ENCODE results near the gene GLB1L2.
"Not testable (repeated sequence)": the region's sequence is repeated elsewhere in the genome, so short reads cannot be mapped to it uniquely, and the experiment has no call there.

The GLB1L2 gene

GRCh38 chr11:134284349-134284748 is 47.4 kb upstream of the GLB1L2 start:
- not testable (repeated sequence) for H2AFZ ChIP-seq (ENCODE audit: low read depth, low read length); H3K79me1 ChIP-seq (replicated peaks; ENCODE audit: low read length, poor library complexity, severe bottlenecking); DNase-seq; H2BK120ac ChIP-seq (ENCODE audit: low read depth, low read length); H2BK15ac ChIP-seq (ENCODE audit: low read depth, poor library complexity, severe bottlenecking); H3K36me3 ChIP-seq (ENCODE audit: control insufficient read depth in 1 of 2, insufficient read depth in 2 of 2, low read depth in 1 of 2, low read length in 2 of 2); H2BK12ac ChIP-seq (ENCODE audit: low read length in 2 of 2); H3K4me1 ChIP-seq (ENCODE audit: control insufficient read depth, insufficient read depth, low read depth, low read length); H3K18ac ChIP-seq (ENCODE audit: low read depth in 1 of 2, low read length in 2 of 2); H4K91ac ChIP-seq (ENCODE audit: low read length); H3K9ac ChIP-seq (ENCODE audit: low read length); H2BK5ac ChIP-seq (ENCODE audit: low read depth, low read length, poor library complexity, severe bottlenecking); H3K14ac ChIP-seq (ENCODE audit: low read length in 2 of 2); H3K4me3 ChIP-seq (ENCODE audit: insufficient read depth in 1 of 2, low read depth in 1 of 2, low read length in 2 of 2); H3K23ac ChIP-seq (ENCODE audit: low read length in 2 of 2); H3K4me2 ChIP-seq (ENCODE audit: low read length, poor library complexity, severe bottlenecking); H4K8ac ChIP-seq (ENCODE audit: low read length); H3K27ac ChIP-seq (ENCODE audit: low read length, poor library complexity, severe bottlenecking); H2AK5ac ChIP-seq (ENCODE audit: low read length, severe bottlenecking); H3K4ac ChIP-seq (ENCODE audit: low read depth in 1 of 2, low read length in 2 of 2); H3K9me3 ChIP-seq (ENCODE audit: control insufficient read depth, low read length)
- 85% methylated on average over 5 of the region's 5 CpGs for WGBS
- H3K27me3 ChIP-seq (ENCODE audit: control insufficient read depth in 1 of 2, insufficient read depth in 1 of 2, low read length in 2 of 2) = peaks cover 0 to 27% of the 10 kb centered on the region in 2 experiments

GRCh38 chr11:134287561-134287960 is 44.2 kb upstream of the GLB1L2 start:
- no peak overlapping the region for H2BK5ac ChIP-seq (ENCODE audit: low read depth, low read length, poor library complexity, severe bottlenecking)
- H3K27ac ChIP-seq (ENCODE audit: low read length, poor library complexity, severe bottlenecking) = no peak overlapping the region
- no peak overlapping the region for H3K23ac ChIP-seq (ENCODE audit: low read length in 2 of 2)
- no peaks in the 10 kb centered on the region for H3K4me1 ChIP-seq (ENCODE audit: control insufficient read depth, insufficient read depth, low read depth, low read length)
- no peak overlapping the region for H3K18ac ChIP-seq (ENCODE audit: low read depth in 1 of 2, low read length in 2 of 2)
- H3K9ac ChIP-seq (ENCODE audit: low read length) = no peak overlapping the region
- no peak overlapping the region for H2BK12ac ChIP-seq (ENCODE audit: low read length in 2 of 2)
- 96% methylated on average over 12 of the region's 12 CpGs for WGBS
- H3K79me1 ChIP-seq (replicated peaks; ENCODE audit: low read length, poor library complexity, severe bottlenecking) = no peaks in the 10 kb centered on the region
- H3K4me3 ChIP-seq (ENCODE audit: insufficient read depth in 1 of 2, low read depth in 1 of 2, low read length in 2 of 2) = no peak overlapping the region
- H4K8ac ChIP-seq (ENCODE audit: low read length) = no peak overlapping the region
- H3K4ac ChIP-seq (ENCODE audit: low read depth in 1 of 2, low read length in 2 of 2) = no peak overlapping the region
- H3K27me3 ChIP-seq (ENCODE audit: control insufficient read depth in 1 of 2, insufficient read depth in 1 of 2, low read length in 2 of 2) = peaks cover 0 to 32% of the 10 kb centered on the region in 2 experiments
- no peak overlapping the region for H2BK15ac ChIP-seq (ENCODE audit: low read depth, poor library complexity, severe bottlenecking)
- H2AK5ac ChIP-seq (ENCODE audit: low read length, severe bottlenecking) = no peak overlapping the region
- H2AFZ ChIP-seq (ENCODE audit: low read depth, low read length) = no peak overlapping the region
- H3K9me3 ChIP-seq (ENCODE audit: control insufficient read depth, low read length) = no peaks in the 10 kb centered on the region
- DNase-seq = no peak
- H3K14ac ChIP-seq (ENCODE audit: low read length in 2 of 2) = no peak overlapping the region
- H4K91ac ChIP-seq (ENCODE audit: low read length) = no peak overlapping the region
- no peak overlapping the region for H2BK120ac ChIP-seq (ENCODE audit: low read depth, low read length)
- H3K4me2 ChIP-seq (ENCODE audit: low read length, poor library complexity, severe bottlenecking) = no peak overlapping the region
- H3K36me3 ChIP-seq (ENCODE audit: control insufficient read depth in 1 of 2, insufficient read depth in 2 of 2, low read depth in 1 of 2, low read length in 2 of 2) = no peaks in the 10 kb centered on the region

- H4K91ac ChIP-seq (ENCODE audit: low read length) = no peak overlapping the region
- H3K9ac ChIP-seq (ENCODE audit: low read length) = no peak overlapping the region
- peaks cover 0 to 34% of the 10 kb centered on the region in 2 experiments for H3K27me3 ChIP-seq (ENCODE audit: control insufficient read depth in 1 of 2, insufficient read depth in 1 of 2, low read length in 2 of 2)
- H3K18ac ChIP-seq (ENCODE audit: low read depth in 1 of 2, low read length in 2 of 2) = no peak overlapping the region
- H3K79me1 ChIP-seq (replicated peaks; ENCODE audit: low read length, poor library complexity, severe bottlenecking) = no peaks in the 10 kb centered on the region
- no peaks in the 10 kb centered on the region for H3K4me1 ChIP-seq (ENCODE audit: control insufficient read depth, insufficient read depth, low read depth, low read length)
- no peak overlapping the region for H3K14ac ChIP-seq (ENCODE audit: low read length in 2 of 2)
- no peak overlapping the region for H3K4ac ChIP-seq (ENCODE audit: low read depth in 1 of 2, low read length in 2 of 2)
- no peak overlapping the region for H2BK5ac ChIP-seq (ENCODE audit: low read depth, low read length, poor library complexity, severe bottlenecking)
- H2BK120ac ChIP-seq (ENCODE audit: low read depth, low read length) = no peak overlapping the region
- H3K4me2 ChIP-seq (ENCODE audit: low read length, poor library complexity, severe bottlenecking) = no peak overlapping the region
- H2AK5ac ChIP-seq (ENCODE audit: low read length, severe bottlenecking) = no peak overlapping the region
- no peak overlapping the region for H2BK12ac ChIP-seq (ENCODE audit: low read length in 2 of 2)
- H3K4me3 ChIP-seq (ENCODE audit: insufficient read depth in 1 of 2, low read depth in 1 of 2, low read length in 2 of 2) = no peak overlapping the region
- no peak overlapping the region for H3K23ac ChIP-seq (ENCODE audit: low read length in 2 of 2)
- H2AFZ ChIP-seq (ENCODE audit: low read depth, low read length) = no peak overlapping the region
- no peak for DNase-seq
- H3K36me3 ChIP-seq (ENCODE audit: control insufficient read depth in 1 of 2, insufficient read depth in 2 of 2, low read depth in 1 of 2, low read length in 2 of 2) = no peaks in the 10 kb centered on the region
- 91% methylated on average over 13 of the region's 13 CpGs for WGBS
- no peaks in the 10 kb centered on the region for H3K9me3 ChIP-seq (ENCODE audit: control insufficient read depth, low read length)
- no peak overlapping the region for H3K27ac ChIP-seq (ENCODE audit: low read length, poor library complexity, severe bottlenecking)
- H2BK15ac ChIP-seq (ENCODE audit: low read depth, poor library complexity, severe bottlenecking) = no peak overlapping the region
- H4K8ac ChIP-seq (ENCODE audit: low read length) = no peak overlapping the region
Measured at GRCh38 chr11:134288486-134288885, 43.3 kb upstream of the GLB1L2 start.

GRCh38 chr11:134289167-134289566 is 42.6 kb upstream of the GLB1L2 start:
- no peak for DNase-seq

More at GRCh38 chr11:134289167-134289566, 42.6 kb upstream of the GLB1L2 start:
- no peak overlapping the region for H3K27ac ChIP-seq (ENCODE audit: low read length, poor library complexity, severe bottlenecking)
- H4K8ac ChIP-seq (ENCODE audit: low read length) = no peak overlapping the region
- no peak overlapping the region for H3K14ac ChIP-seq (ENCODE audit: low read length in 2 of 2)
- H3K18ac ChIP-seq (ENCODE audit: low read depth in 1 of 2, low read length in 2 of 2) = no peak overlapping the region
- H3K36me3 ChIP-seq (ENCODE audit: control insufficient read depth in 1 of 2, insufficient read depth in 2 of 2, low read depth in 1 of 2, low read length in 2 of 2) = no peaks in the 10 kb centered on the region
- H2BK15ac ChIP-seq (ENCODE audit: low read depth, poor library complexity, severe bottlenecking) = no peak overlapping the region
- H3K79me1 ChIP-seq (replicated peaks; ENCODE audit: low read length, poor library complexity, severe bottlenecking) = no peaks in the 10 kb centered on the region
- no peak overlapping the region for H2BK12ac ChIP-seq (ENCODE audit: low read length in 2 of 2)
- H2AFZ ChIP-seq (ENCODE audit: low read depth, low read length) = no peak overlapping the region
- WGBS = 72% methylated on average over 4 of the region's 4 CpGs
- H3K9me3 ChIP-seq (ENCODE audit: control insufficient read depth, low read length) = no peaks in the 10 kb centered on the region
- H3K23ac ChIP-seq (ENCODE audit: low read length in 2 of 2) = no peak overlapping the region
- H2BK5ac ChIP-seq (ENCODE audit: low read depth, low read length, poor library complexity, severe bottlenecking) = no peak overlapping the region
- no peak overlapping the region for H2BK120ac ChIP-seq (ENCODE audit: low read depth, low read length)
- H3K4me1 ChIP-seq (ENCODE audit: control insufficient read depth, insufficient read depth, low read depth, low read length) = no peaks in the 10 kb centered on the region
- H3K4ac ChIP-seq (ENCODE audit: low read depth in 1 of 2, low read length in 2 of 2) = no peak overlapping the region
- H4K91ac ChIP-seq (ENCODE audit: low read length) = no peak overlapping the region
- H2AK5ac ChIP-seq (ENCODE audit: low read length, severe bottlenecking) = no peak overlapping the region
- H3K4me2 ChIP-seq (ENCODE audit: low read length, poor library complexity, severe bottlenecking) = no peak overlapping the region
- no peak overlapping the region for H3K4me3 ChIP-seq (ENCODE audit: insufficient read depth in 1 of 2, low read depth in 1 of 2, low read length in 2 of 2)
- H3K27me3 ChIP-seq (ENCODE audit: control insufficient read depth in 1 of 2, insufficient read depth in 1 of 2, low read length in 2 of 2) = peaks cover 0 to 33% of the 10 kb centered on the region in 2 experiments
- no peak overlapping the region for H3K9ac ChIP-seq (ENCODE audit: low read length)

Data from mesenchymal stem cell (in vitro differentiated cells and primary cell).